ENCODE data around the gene C10orf90.

Gene C10orf90

GRCh38 chr10:126497672-126498071 lies 172.8 kb downstream of the C10orf90 start:
- DNase-seq, result no peak

GRCh38 chr10:126496771-126497545 lies 173.5 kb downstream of the C10orf90 start:
- no peak for DNase-seq

- DNase-seq, result no peak
Measured at GRCh38 chr10:126491476-126491875, 179.0 kb downstream of the C10orf90 start.

- DNase-seq, result no peak
Measured at GRCh38 chr10:126481181-126481580, 189.3 kb downstream of the C10orf90 start.

GRCh38 chr10:126480648-126481047 lies 189.8 kb downstream of the C10orf90 start:
- no peak for DNase-seq

- no peak for DNase-seq
Measured at GRCh38 chr10:126479280-126479895, 191.1 kb downstream of the C10orf90 start.

- DNase-seq, result no peak
Measured at GRCh38 chr10:126478546-126478945, 191.9 kb downstream of the C10orf90 start.

GRCh38 chr10:126476246-126476645 lies 194.2 kb downstream of the C10orf90 start:
- DNase-seq, result no peak

GRCh38 chr10:126475074-126475691 lies 195.3 kb downstream of the C10orf90 start:
- DNase-seq, result no peak

GRCh38 chr10:126474031-126474430 lies 196.5 kb downstream of the C10orf90 start:
- no peak for DNase-seq

GRCh38 chr10:126470991-126471390 lies 199.5 kb downstream of the C10orf90 start:
- no peak for DNase-seq

- DNase-seq, result no peak
Measured at GRCh38 chr10:126469692-126470091, 200.8 kb downstream of the C10orf90 start.

GRCh38 chr10:126468876-126469643 lies 201.4 kb downstream of the C10orf90 start:
- DNase-seq, result no peak

- DNase-seq, result no peak
Measured at GRCh38 chr10:126468467-126468866, 202.0 kb downstream of the C10orf90 start.

GRCh38 chr10:126465771-126466170 lies 204.7 kb downstream of the C10orf90 start:
- DNase-seq, result no peak

- no peak for DNase-seq
Measured at GRCh38 chr10:126463286-126463685, 207.2 kb downstream of the C10orf90 start.

- no peak for DNase-seq
Measured at GRCh38 chr10:126461289-126461940, 209.1 kb downstream of the C10orf90 start.

- DNase-seq, result no peak
Measured at GRCh38 chr10:126459878-126460481, 210.5 kb downstream of the C10orf90 start.

GRCh38 chr10:126459032-126459831 lies 211.3 kb downstream of the C10orf90 start:
- no peak for DNase-seq

- no peak for DNase-seq
Measured at GRCh38 chr10:126458466-126458865, 212.0 kb downstream of the C10orf90 start.

- no peak for DNase-seq
Measured at GRCh38 chr10:126456632-126457031, 213.9 kb downstream of the C10orf90 start.
